Fibroblast of mammary gland (primary cell): ENCODE data around the gene CDHR2.

ENCODE experiments used
- DNase-seq: peaks from one replicate; pipeline ENCODE4 v3.0.0-alpha.2; 2010; ENCODE audit warnings: low read depth
- H3K4me3 ChIP-seq: 2 replicates; pipeline ENCODE4 v1.5.1; 2011; ENCODE audit warnings: low read depth, mild to moderate bottlenecking, low read length, moderate library complexity; ENCODE audit not compliant: control insufficient read depth
- CTCF ChIP-seq: conservative IDR thresholded peaks from 2 replicates; pipeline ENCODE4 v1.5.1; 2011; ENCODE audit warnings: low read depth, low read length, inconsistent platforms; ENCODE audit not compliant: control insufficient read depth, insufficient read depth

Gene CDHR2

GRCh38 chr5:176553260-176554085, 4.3 kb downstream of the CDHR2 start:
- no peak for DNase-seq
- TF ChIP-seq CTCF, result no peak
- no peak overlapping the region for H3K4me3 ChIP-seq

GRCh38 chr5:176557846-176558245, 8.7 kb downstream of the CDHR2 start:
- H3K4me3 ChIP-seq, result no peak overlapping the region
- DNase-seq, result no peak
- TF ChIP-seq CTCF, result no peak

DNA sequence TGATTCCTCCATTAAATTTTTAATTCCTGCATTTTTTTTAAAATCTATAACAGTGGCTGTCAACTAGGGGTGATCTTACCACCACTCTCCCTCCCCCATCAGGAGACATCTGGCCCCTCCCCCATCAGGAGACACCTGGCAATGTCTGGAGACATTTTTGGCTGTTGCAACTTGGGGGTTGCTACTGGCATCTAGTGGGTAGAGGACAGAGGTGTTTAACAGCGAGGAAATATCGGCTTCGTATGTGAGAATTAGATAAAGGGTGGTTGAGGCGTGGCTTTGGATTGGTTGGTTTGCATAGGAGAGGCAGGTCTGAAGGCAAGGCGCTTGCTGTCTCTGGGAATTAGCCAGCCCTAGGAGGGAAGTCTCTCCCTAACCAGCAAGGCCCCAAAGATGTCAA, 10.5 kb downstream of the CDHR2 start:
- no peak overlapping the region for H3K4me3 ChIP-seq
- DNase-seq, result no peak
- TF ChIP-seq CTCF, result no peak

- TF ChIP-seq CTCF, result no peak
- DNase-seq, result no peak
- no peak overlapping the region for H3K4me3 ChIP-seq
Observed at GRCh38 chr5:176560364-176560763, 11.2 kb downstream of the CDHR2 start.

GRCh38 chr5:176561259-176561658, 12.1 kb downstream of the CDHR2 start:
- no peak overlapping the region for H3K4me3 ChIP-seq
- DNase-seq, result no peak
- TF ChIP-seq CTCF, result no peak

DNA sequence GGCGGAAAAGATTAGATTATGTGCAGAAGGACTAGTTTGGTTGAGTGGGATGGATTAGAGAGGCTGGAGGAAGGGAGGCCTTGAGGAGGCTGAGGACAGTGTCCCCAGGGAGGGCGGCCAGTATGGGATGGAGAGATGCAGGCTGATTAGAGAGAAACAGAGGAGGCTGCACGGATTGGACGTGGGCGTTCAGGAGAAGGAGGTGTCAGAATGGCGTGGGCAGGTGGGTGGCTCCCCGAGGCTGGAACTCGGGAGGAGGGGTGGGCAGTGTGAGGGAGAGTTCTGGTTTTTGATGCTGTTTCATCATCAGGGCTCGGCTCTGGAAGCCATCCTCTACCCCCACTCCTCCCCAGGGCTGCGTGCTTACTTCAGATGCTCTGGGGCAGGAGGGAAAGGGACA, 13.0 kb downstream of the CDHR2 start:
- no peak for TF ChIP-seq CTCF
- DNase-seq, result no peak
- no peak overlapping the region for H3K4me3 ChIP-seq
